IPS-18a (cell line): ENCODE measurements around the gene IFNGR2.
"Not testable (repeated sequence)": the region's sequence is repeated elsewhere in the genome, so short reads cannot be mapped to it uniquely, and the experiment has no call there.

Experiments used
- H3K27ac ChIP-seq: one replicate; pipeline ENCODE4 v1.5.1; 2013; ENCODE audit warnings: low read length
- H3K27me3 ChIP-seq: one replicate; pipeline ENCODE4 v1.6.1; 2013; ENCODE audit warnings: mild to moderate bottlenecking, low read length; ENCODE audit not compliant: control insufficient read depth, insufficient read depth
- H3K36me3 ChIP-seq: one replicate; pipeline ENCODE4 v1.6.1; 2013; ENCODE audit warnings: low read depth, low read length; ENCODE audit not compliant: control insufficient read depth
- H3K4me1 ChIP-seq: one replicate; pipeline ENCODE4 v1.6.1; 2013; ENCODE audit warnings: low read depth, low read length; ENCODE audit not compliant: control insufficient read depth
- H3K4me3 ChIP-seq: one replicate; pipeline ENCODE4 v1.5.1; 2013; ENCODE audit warnings: low read length
- H3K9ac ChIP-seq: one replicate; pipeline ENCODE4 v1.6.1; 2013; ENCODE audit warnings: mild to moderate bottlenecking, low read length, moderate library complexity
- H3K9me3 ChIP-seq: one replicate; pipeline ENCODE4 v1.6.1; 2013; ENCODE audit warnings: low read depth, low read length; ENCODE audit not compliant: control insufficient read depth

Gene IFNGR2

DNA sequence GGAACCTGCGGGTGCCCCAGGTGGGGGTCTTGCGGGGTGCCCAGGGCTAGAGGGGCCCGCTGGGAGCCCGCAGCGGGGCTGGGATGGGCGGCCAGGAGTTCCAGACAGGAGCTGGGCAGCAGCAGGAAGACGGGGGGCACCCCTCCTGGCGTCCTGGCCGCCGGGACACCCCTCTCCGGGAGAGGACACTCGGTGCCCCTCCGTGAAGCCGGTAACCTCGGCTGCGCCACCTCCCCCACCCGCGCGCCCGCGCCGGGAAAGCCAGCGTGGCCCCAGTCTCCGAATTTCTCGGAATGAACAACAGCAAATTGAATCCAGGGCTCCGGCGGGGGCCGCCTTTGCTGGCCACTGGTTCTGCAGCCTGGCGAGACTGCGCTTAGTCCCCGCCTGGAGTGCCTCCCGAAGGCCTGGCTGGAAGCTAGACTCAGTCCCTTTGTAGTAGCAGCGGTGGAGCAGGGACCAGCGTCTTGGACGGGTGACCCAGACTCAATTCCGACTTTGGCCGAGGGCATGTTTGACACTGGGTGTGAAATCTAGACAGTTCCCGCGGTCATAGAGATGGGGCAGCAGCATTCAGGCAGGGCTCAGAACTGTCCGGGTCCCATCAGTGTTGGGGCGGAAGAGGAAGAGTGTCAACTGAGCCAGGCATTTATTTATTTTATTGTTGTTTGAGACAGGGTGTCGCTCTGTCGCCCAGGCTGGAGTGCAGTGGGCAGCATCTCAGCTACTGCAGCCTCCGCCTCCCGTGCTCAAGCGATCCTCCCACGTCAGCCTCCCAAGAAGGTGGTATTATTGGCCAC is 773 bp downstream of the IFNGR2 start:
- no peak overlapping the region for H3K27ac ChIP-seq
- H3K4me1 ChIP-seq, result peaks cover 4% of the 10 kb centered on the region
- H3K36me3 ChIP-seq, result no peaks in the 10 kb centered on the region
- H3K9me3 ChIP-seq, result no peaks in the 10 kb centered on the region
- H3K27me3 ChIP-seq, result no peaks in the 10 kb centered on the region
- peak overlapping the region; percentile 77 for H3K9ac ChIP-seq
- peak overlapping the region; percentile 75 for H3K4me3 ChIP-seq

DNA sequence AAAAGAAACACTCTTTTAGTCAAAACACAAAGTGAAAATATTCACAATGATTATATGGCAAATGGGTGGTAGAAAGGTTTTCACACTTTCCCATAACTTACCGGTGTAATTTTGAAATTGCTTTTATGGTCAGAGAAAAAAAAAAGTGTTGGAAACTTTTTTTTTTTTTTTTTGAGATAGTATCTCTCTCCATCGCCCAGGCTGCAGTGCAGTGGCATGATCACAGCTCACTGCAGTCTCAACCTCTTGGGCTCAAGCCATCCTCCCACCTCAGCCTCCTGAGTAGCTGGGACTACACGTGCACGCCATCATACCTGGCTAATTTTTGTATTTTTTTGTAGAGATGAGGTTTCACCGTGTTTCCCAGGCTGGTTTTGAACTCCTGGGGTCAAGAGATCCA is 3.3 kb downstream of the IFNGR2 start:
- no peak overlapping the region for H3K4me3 ChIP-seq
- H3K27me3 ChIP-seq, result no peaks in the 10 kb centered on the region
- no peaks in the 10 kb centered on the region for H3K36me3 ChIP-seq
- no peak overlapping the region for H3K9ac ChIP-seq
- H3K27ac ChIP-seq, result no peak overlapping the region
- H3K4me1 ChIP-seq, result peaks cover 4% of the 10 kb centered on the region
- no peaks in the 10 kb centered on the region for H3K9me3 ChIP-seq

DNA sequence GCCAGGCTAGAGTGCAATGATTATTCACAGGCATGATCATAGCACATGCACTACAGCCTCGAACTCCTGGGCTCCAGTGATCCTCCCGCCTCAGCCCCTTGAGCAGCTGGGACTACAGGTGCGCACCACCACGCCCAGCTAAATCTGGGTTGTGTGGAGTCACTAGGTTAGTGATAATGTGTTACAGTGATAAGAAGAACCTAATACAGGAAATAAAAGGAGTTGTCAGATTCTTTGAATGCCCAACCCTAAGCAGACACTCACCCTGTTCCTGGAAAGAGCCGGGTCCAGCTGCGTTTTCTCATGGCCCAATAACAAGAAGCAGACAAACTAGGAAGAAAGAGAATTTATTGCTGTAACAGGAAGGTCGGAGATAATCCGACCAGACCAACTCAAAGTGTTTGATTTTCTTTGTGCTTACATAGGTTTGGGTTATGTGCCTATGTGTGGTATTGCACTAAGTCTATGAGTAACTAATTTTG is 8.8 kb downstream of the IFNGR2 start:
- Histone ChIP-seq H3K9ac (no peak overlapping the region), H3K27ac (no peak overlapping the region), H3K4me3 (no peak overlapping the region), H3K27me3 (no peaks in the 10 kb centered on the region), H3K36me3 (peaks cover 10% of the 10 kb centered on the region), H3K4me1 (peaks cover 4% of the 10 kb centered on the region), H3K9me3 (no peaks in the 10 kb centered on the region)

DNA sequence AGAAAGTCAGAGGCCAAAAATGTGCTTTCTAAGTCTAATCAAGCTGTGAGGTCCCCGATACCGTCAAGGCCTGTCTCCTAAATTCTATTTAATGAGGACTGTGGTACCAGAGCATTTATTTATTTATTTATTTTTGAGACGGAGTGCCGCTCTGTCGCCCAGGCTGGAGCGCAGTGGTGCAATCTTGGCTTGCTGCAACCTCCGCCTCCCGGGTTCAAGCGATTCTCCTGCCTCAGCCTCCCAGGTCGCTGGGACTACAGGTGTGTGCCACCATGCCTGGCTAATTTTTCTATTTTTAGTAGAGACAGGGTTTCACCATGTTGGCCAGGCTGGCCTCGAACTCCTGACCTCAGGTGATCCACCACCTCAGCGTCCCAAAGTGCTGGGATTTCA is 9.2 kb downstream of the IFNGR2 start:
- H3K27ac ChIP-seq, H3K9ac ChIP-seq, H3K27me3 ChIP-seq, H3K9me3 ChIP-seq, H3K4me1 ChIP-seq, H3K4me3 ChIP-seq: not testable (repeated sequence)
- H3K36me3 ChIP-seq, result peaks cover 14% of the 10 kb centered on the region

DNA sequence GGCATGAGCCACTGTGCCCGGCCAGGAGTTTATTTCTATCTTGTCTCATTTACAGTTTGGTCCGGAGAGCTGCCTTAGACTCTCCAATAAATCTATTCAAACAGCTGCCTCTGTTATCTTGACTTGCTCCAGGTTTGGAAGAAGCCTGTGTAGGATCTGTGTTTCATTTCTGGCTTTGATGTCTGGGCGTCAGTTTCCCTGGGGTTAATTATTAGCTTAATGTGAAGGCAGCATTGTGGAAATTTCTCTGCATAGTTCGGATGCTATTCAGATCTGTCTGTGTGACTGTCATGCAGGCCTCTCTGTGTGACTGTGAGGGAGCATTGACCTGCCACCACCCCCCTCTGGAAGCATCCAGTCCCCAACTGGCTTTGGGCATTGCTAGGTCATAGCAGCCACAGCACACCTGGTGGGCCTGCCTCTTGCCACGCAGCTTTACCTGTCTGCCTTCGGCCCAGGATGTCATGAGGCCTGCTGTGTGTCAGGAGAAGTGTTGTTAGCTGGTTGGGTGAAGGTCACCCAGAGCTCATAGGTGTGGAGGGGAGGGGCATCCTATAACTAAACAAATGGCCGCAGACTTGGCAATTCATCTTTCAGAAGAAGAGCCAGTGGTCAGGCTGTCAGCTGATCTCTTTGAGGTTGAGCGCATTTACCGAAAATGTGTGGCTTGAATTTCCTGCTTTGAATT is 9.8 kb downstream of the IFNGR2 start:
- H3K9me3 ChIP-seq, result no peaks in the 10 kb centered on the region
- H3K4me3 ChIP-seq, result no peak overlapping the region
- peaks cover 17% of the 10 kb centered on the region for H3K36me3 ChIP-seq
- no peak overlapping the region for H3K27ac ChIP-seq
- no peak overlapping the region for H3K9ac ChIP-seq
- H3K4me1 ChIP-seq, result peaks cover 4% of the 10 kb centered on the region
- no peaks in the 10 kb centered on the region for H3K27me3 ChIP-seq

DNA sequence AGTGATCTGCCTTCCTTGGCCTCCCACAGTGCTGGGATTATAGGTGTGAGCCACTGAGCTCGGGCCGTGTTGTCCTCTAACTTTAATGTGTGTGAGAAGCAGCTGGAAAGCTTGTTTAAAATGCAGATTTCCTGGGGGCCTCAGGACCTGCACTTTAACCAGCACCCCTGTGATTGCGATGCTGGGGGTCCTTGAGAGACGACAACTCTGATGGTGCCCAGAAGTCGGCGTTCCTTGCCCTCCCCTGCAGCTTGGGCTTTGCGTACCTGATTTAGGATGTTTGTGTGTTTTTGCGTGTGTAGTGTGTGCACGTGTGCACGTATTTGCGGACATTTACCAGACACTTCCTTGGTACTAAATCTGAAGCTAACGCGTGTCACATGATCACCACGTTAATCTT is 10.9 kb downstream of the IFNGR2 start:
- H3K4me1 ChIP-seq, result peaks cover 4% of the 10 kb centered on the region

DNA sequence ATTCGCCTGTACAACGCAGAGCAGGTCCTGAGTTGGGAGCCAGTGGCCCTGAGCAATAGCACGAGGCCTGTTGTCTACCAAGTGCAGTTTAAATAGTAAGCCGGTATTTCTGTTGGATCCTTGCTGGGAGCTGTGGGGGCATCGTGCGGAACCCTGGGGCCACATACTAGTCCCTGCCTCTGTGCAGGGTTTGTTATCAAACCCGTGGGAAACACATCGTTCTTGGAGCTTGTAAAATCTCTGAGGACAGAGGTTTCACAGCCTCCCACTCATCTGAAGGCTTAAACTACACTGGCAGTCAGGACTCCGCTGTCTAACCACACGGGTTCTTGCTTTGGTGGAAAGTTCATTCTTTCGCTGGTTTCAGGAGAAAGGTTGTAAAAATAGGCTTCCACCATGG is 11.7 kb downstream of the IFNGR2 start:
- Histone ChIP-seq H3K36me3 (peaks cover 17% of the 10 kb centered on the region), H3K4me1 (peaks cover 4% of the 10 kb centered on the region), H3K9ac (no peak overlapping the region)

More for the DNA sequence above, 10.9 kb downstream of the IFNGR2 start:
- H3K27ac ChIP-seq, result no peak overlapping the region
- no peak overlapping the region for H3K9ac ChIP-seq
- H3K9me3 ChIP-seq, result no peaks in the 10 kb centered on the region
- H3K4me3 ChIP-seq, result no peak overlapping the region
- H3K27me3 ChIP-seq, result no peaks in the 10 kb centered on the region
- peaks cover 17% of the 10 kb centered on the region for H3K36me3 ChIP-seq

DNA sequence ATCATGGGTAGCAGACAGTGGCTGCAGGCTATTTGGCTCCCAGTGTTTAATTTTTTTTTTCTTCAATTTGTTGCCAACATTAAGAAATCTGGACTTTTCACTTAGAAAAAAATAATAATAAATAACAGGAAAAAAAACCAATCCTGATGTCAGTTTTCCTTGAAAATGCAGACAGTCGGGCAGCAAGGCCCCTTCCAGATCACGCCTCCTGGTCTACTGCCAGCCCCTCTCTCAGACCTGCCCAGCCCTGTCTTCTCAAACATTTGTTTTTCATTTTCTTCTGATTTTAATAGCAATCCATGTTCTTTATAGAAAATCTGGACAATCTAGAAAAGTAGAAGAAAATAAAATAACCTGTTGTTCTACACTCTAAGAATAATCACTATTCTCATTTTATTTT is 15.5 kb downstream of the IFNGR2 start:
- no peaks in the 10 kb centered on the region for H3K9me3 ChIP-seq
- H3K4me1 ChIP-seq, result peaks cover 4% of the 10 kb centered on the region
- peaks cover 29% of the 10 kb centered on the region for H3K36me3 ChIP-seq
- H3K27ac ChIP-seq, result no peak overlapping the region
- H3K9ac ChIP-seq, result no peak overlapping the region
- H3K27me3 ChIP-seq, result no peaks in the 10 kb centered on the region
- H3K4me3 ChIP-seq, result no peak overlapping the region

More for the DNA sequence above, 11.7 kb downstream of the IFNGR2 start:
- Histone ChIP-seq H3K9me3 (no peaks in the 10 kb centered on the region), H3K27ac (no peak overlapping the region), H3K27me3 (no peaks in the 10 kb centered on the region), H3K4me3 (no peak overlapping the region)

DNA sequence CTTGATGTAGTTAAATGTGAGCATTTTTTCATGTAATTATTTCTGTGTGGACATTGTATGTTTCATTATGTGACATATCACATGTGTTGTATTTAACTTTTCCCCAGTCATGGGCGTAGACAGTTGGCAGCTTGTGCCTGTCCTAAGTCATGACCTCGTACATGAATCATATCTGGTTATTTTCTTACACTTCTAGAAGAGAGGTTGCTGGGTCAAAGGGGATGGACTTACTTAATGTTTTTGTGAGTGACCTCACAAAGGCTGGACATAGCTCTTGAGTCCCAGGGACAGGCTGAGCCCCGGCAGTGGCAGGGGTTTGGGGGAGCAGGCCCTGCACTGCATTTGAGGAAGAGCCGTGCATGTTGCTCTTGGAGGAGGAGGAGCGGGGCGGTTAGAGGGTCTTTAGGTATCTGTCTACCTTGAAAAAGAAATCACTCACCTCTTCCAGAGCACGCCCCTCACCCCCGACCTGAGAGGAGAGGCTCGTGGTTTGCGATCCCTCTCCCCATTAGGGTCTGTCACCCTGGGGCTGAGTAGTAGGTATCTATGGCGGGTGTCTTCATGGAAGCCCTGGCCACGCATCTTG is 16.4 kb downstream of the IFNGR2 start:
- no peak overlapping the region for H3K27ac ChIP-seq
- peaks cover 29% of the 10 kb centered on the region for H3K36me3 ChIP-seq

DNA sequence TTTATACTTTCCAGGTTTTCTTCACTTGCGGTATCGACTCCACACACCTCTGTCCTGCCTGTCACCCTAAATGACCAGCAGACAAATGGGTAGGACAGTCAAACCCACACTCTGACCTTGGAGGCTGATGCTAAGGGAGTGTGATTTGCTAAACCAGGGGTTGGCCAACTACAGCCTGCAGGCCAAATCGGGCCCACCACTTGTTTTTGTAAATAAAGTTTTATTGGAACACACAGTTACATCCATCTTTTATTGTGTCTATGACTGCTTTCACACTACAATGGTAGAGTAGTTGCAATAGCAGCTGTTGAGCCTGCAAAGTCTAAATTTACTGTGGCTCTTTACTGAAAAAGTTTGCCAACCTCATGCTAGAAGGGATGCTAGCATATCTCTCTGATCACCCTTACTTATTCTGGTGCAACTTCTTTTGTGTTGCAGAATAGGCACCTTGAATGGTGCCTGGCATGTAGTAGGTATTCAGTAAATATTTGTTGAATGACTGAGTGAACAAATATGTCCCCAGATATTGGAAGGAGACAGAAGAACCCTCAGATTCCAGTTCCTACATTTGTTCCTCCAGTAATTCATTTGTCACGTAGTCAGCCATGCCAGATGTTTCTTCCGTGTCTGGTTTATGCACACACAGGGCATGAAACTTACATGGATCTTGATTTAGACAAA is 18.6 kb downstream of the IFNGR2 start:
- Histone ChIP-seq H3K27ac (no peak overlapping the region), H3K9me3 (no peaks in the 10 kb centered on the region), H3K4me1 (no peaks in the 10 kb centered on the region), H3K4me3 (no peak overlapping the region), H3K27me3 (no peaks in the 10 kb centered on the region), H3K9ac (no peak overlapping the region), H3K36me3 (peaks cover 28% of the 10 kb centered on the region)

More for the DNA sequence above, 16.4 kb downstream of the IFNGR2 start:
- Histone ChIP-seq H3K4me1 (no peaks in the 10 kb centered on the region), H3K9me3 (no peaks in the 10 kb centered on the region), H3K9ac (no peak overlapping the region), H3K4me3 (no peak overlapping the region), H3K27me3 (no peaks in the 10 kb centered on the region)

DNA sequence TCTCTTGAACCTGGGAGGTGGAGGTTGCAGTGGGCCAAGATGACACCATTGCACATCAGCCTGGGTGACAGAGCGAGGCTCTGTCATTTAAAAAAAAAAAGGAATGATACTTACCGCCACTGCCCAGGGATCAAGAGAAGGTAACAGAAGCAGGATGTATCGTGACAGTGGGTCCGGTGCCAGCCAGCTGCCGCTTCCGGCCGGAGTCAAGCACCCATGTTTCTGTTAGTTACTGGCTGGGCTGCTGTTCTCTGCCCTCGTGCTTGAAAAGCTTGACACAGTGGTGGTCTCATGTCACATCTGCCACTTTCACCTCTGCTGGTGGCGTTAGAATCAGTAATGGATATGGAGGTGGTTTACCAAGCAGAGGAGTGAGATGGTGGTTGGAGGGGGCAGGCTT is 21.0 kb downstream of the IFNGR2 start:
- peaks cover 34% of the 10 kb centered on the region for H3K36me3 ChIP-seq
- H3K9me3 ChIP-seq, result no peaks in the 10 kb centered on the region

More for the DNA sequence above, 21.0 kb downstream of the IFNGR2 start:
- Histone ChIP-seq H3K9ac (no peak overlapping the region), H3K27ac (no peak overlapping the region), H3K27me3 (no peaks in the 10 kb centered on the region), H3K4me3 (no peak overlapping the region), H3K4me1 (no peaks in the 10 kb centered on the region)
